KMS-11 (cell line): ENCODE measurements around the gene RASAL2.

Source experiments
- H2AFZ ChIP-seq: fragments of 200-600 bp; sonication (generic); 2 replicates; pipeline ENCODE4 v1.6.1; 2016; ENCODE audit warnings: antibody characterized with exemption, mixed run types, low read depth
- H3K27ac ChIP-seq: fragments of 200-600 bp; sonication (generic); 2 replicates; pipeline ENCODE4 v1.6.1; 2016; ENCODE audit warnings: mild to moderate bottlenecking, mixed run types
- H3K27me3 ChIP-seq: fragments of 200-600 bp; sonication (generic); 2 replicates; pipeline ENCODE4 v1.6.1; 2017; ENCODE audit warnings: mild to moderate bottlenecking, low read depth, mixed run types, moderate library complexity; ENCODE audit not compliant: insufficient read depth
- H3K36me3 ChIP-seq: fragments of 200-600 bp; sonication (generic); 2 replicates; pipeline ENCODE4 v1.6.1; 2017; ENCODE audit warnings: mild to moderate bottlenecking, mixed run types; ENCODE audit not compliant: insufficient read depth
- H3K4me1 ChIP-seq: fragments of 200-600 bp; sonication (generic); 2 replicates; pipeline ENCODE4 v1.6.1; 2016; ENCODE audit warnings: mild to moderate bottlenecking, low read depth, mixed run types; ENCODE audit not compliant: poor library complexity, severe bottlenecking
- H3K4me2 ChIP-seq: fragments of 200-600 bp; sonication (generic); 2 replicates; pipeline ENCODE4 v1.7.0; 2016; ENCODE audit warnings: mild to moderate bottlenecking, mixed run types
- H3K4me3 ChIP-seq: fragments of 200-600 bp; sonication (generic); IDR thresholded peaks from 2 replicates; pipeline ENCODE4 v1.6.1; 2017; ENCODE audit warnings: low read depth, low read length, mixed read lengths; ENCODE audit not compliant: insufficient read depth
- H3K79me2 ChIP-seq: fragments of 200-600 bp; sonication (generic); 2 replicates; pipeline ENCODE4 v1.6.1; 2016; ENCODE audit warnings: low read depth, mixed run types; ENCODE audit not compliant: insufficient read depth
- H3K9ac ChIP-seq: fragments of 200-600 bp; sonication (generic); 2 replicates; pipeline ENCODE4 v1.6.1; 2016; ENCODE audit warnings: mild to moderate bottlenecking, mixed run types
- H4K20me1 ChIP-seq: fragments of 200-600 bp; sonication (generic); 2 replicates; pipeline ENCODE4 v1.6.1; 2016; ENCODE audit warnings: mild to moderate bottlenecking, mixed run types; ENCODE audit not compliant: insufficient read depth
- TF ChIP-seq, protein P1 (sequence below): fragments of 200-600 bp; sonication (generic); conservative IDR thresholded peaks from 2 replicates; pipeline ENCODE4 v1.6.1; 2017; ENCODE audit warnings: low read depth, mild to moderate bottlenecking, antibody characterized with exemption, low read length, moderate library complexity, mixed read lengths

The RASAL2 gene

DNA sequence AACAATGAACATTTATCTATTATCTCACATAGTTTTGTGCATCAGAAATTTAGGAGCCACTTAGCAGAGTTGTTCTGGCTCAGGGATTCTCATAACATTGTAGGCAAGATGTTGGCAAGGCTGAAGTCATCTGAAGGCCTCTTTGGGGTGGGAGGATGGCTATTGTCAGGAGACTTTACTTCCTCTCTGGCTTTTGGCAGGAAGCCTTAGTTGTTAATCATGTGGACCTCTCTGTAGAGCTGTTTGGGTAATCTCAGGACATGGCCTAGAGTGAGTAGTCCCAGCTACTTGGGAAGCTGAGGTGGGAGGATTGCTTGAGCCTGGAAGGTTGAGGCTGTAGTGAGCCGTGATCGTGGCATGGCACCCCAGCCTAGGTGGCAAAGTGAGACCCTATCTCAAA is 40.2 kb downstream of the RASAL2 start:
- H3K79me2 ChIP-seq: no peaks in the 10 kb centered on the region

DNA sequence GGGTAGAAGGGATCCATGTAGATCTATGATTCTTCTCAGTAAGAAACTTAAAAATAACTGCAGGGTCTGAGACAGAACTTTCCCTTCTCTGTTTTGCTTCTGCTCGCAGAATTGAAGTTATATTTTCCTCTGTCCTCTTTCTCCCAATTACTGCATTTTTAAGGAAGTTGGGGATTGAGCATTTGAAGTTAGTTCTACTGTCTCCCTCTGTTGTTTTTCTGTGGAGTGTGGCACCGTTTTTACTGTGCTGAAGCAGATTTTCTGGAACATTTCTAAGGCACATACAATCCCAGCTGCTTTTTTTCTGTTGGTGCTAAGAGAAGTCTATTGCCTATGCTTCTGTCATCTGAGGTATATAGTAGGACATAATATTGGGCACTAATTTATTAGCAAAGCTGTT is 43.3 kb downstream of the RASAL2 start:
- H3K27ac ChIP-seq: no peak overlapping the region

More for the DNA sequence above, 40.2 kb downstream of the RASAL2 start:
- TF ChIP-seq, protein P1, sequence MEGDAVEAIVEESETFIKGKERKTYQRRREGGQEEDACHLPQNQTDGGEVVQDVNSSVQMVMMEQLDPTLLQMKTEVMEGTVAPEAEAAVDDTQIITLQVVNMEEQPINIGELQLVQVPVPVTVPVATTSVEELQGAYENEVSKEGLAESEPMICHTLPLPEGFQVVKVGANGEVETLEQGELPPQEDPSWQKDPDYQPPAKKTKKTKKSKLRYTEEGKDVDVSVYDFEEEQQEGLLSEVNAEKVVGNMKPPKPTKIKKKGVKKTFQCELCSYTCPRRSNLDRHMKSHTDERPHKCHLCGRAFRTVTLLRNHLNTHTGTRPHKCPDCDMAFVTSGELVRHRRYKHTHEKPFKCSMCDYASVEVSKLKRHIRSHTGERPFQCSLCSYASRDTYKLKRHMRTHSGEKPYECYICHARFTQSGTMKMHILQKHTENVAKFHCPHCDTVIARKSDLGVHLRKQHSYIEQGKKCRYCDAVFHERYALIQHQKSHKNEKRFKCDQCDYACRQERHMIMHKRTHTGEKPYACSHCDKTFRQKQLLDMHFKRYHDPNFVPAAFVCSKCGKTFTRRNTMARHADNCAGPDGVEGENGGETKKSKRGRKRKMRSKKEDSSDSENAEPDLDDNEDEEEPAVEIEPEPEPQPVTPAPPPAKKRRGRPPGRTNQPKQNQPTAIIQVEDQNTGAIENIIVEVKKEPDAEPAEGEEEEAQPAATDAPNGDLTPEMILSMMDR: no peak
- H3K27ac ChIP-seq: no peak overlapping the region
- no peaks in the 10 kb centered on the region for H3K36me3 ChIP-seq
- H3K27me3 ChIP-seq: no peaks in the 10 kb centered on the region
- no peak overlapping the region for H3K9ac ChIP-seq
- H2AFZ ChIP-seq: no peak overlapping the region
- H3K4me1 ChIP-seq: no peaks in the 10 kb centered on the region
- H3K4me2 ChIP-seq: no peak overlapping the region
- no peaks in the 10 kb centered on the region for H4K20me1 ChIP-seq
- H3K4me3 ChIP-seq: no peak overlapping the region

DNA sequence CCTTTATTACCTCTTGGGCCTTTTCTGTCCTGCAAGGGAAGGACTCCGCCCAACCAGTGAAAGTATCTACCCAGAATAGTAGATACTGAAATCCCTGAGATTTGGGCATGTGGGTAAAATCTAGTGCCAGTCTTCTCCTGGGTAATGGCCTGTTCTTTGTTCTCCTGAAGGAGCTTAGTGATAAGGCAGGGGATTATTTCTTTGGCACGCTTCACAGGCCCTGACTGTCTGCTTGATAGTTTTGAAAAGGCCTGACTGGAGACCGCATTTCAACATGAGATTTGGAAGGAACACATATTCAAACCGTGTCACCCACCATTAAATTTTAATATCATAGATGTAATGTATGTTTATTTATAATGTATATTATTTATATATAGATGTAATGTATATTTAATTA is 48.9 kb downstream of the RASAL2 start:
- Histone ChIP-seq H4K20me1 (no peaks in the 10 kb centered on the region), H3K9ac (no peak overlapping the region), H3K4me3 (no peak overlapping the region), H3K79me2 (no peaks in the 10 kb centered on the region), H3K4me1 (no peaks in the 10 kb centered on the region), H3K4me2 (no peak overlapping the region), H3K27me3 (no peaks in the 10 kb centered on the region), H2AFZ (no peak overlapping the region), H3K36me3 (no peaks in the 10 kb centered on the region), H3K27ac (no peak overlapping the region)
- TF ChIP-seq, protein P1: no peak

More for the DNA sequence above, 43.3 kb downstream of the RASAL2 start:
- no peak overlapping the region for H3K4me3 ChIP-seq
- H3K79me2 ChIP-seq: no peaks in the 10 kb centered on the region
- no peaks in the 10 kb centered on the region for H3K4me1 ChIP-seq
- H3K27me3 ChIP-seq: no peaks in the 10 kb centered on the region
- H3K9ac ChIP-seq: no peak overlapping the region
- no peaks in the 10 kb centered on the region for H4K20me1 ChIP-seq
- H2AFZ ChIP-seq: no peak overlapping the region
- H3K4me2 ChIP-seq: no peak overlapping the region
- no peaks in the 10 kb centered on the region for H3K36me3 ChIP-seq
- TF ChIP-seq, protein P1: no peak

DNA sequence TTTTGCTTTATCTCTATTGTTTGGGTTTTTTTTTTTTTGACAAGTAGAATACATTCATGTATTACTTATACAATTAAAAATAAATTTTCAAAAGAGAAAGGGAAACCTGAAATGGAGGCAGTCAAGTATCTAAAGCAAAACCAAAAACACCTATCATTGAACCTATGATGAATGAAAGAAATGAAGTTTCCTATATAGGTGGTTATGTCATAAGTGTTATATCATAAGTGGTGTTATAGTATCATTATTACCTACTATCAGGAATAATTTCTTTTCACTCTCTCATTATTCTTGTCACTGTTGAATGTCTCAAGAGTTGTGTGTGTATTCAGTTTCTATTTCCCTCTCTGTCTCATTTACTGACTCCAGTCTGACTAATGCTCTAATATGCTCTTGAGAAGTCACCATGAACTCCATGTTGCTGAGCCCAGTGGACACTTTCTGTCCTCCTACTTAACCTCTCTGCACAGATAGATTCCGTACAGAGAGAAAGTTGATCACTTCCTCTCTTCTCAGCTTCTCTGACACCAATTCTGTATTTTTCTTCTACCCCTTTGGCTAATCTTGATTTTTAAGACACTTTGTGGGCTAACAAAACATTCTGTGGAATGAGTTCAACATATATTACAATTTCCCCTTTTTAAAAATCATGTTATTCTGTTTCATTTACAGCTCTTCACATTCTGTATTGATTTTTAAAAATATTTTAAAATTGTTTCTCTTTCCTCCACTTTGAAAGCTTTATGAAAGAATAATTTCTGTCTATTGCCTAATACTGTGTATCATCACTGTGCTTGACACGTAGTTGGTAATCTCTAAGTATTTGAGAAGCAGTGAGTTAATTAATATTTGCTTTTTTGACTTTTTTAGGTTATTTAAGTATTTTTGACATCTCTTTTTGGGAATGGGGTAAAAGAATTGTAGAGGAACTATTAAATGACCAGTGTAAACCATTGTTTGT is 50.1 kb downstream of the RASAL2 start:
- Histone ChIP-seq H3K36me3 (no peaks in the 10 kb centered on the region), H3K79me2 (no peaks in the 10 kb centered on the region), H3K4me3 (no peak overlapping the region), H3K27me3 (no peaks in the 10 kb centered on the region), H4K20me1 (no peaks in the 10 kb centered on the region), H2AFZ (no peak overlapping the region), H3K27ac (no peak overlapping the region), H3K4me2 (no peak overlapping the region), H3K9ac (no peak overlapping the region), H3K4me1 (no peaks in the 10 kb centered on the region)
- TF ChIP-seq, protein P1: no peak
